HepG2 (cell line): ENCODE data around the gene CUEDC2. TPM values are rescaled to one million over a fixed set of nuclear protein-coding genes. Genes with fewer than 3 reads are reported as not detected.

Experiments used
- CC2D1A ChIP-seq: sonication (generic); formaldehyde crosslinking; IDR thresholded peaks from 2 replicates; pipeline ENCODE4 v1.8.1; 2023; ENCODE audit warnings: mild to moderate bottlenecking, missing genetic modification reagents
- CEBPB ChIP-seq: IDR thresholded peaks from 2 replicates; pipeline ENCODE4 v1.6.1; 2011; ENCODE audit warnings: low read depth, low read length, improper control_type of control experiment, borderline replicate concordance
- FOSL2 ChIP-seq: sonication (generic); formaldehyde crosslinking; IDR thresholded peaks from 2 replicates; pipeline ENCODE4 v1.4.0; 2020; ENCODE audit warnings: missing genetic modification reagents
- IRF2 ChIP-seq: IDR thresholded peaks from 2 replicates; pipeline ENCODE4 v1.6.1; 2018; ENCODE audit warnings: missing genetic modification reagents, missing compliant biosample characterization
- KDM1A ChIP-seq: IDR thresholded peaks from 2 replicates; pipeline ENCODE4 v1.6.1; 2016; ENCODE audit warnings: missing compliant biosample characterization
- MXI1 ChIP-seq: IDR thresholded peaks from 3 replicates; pipeline ENCODE4 v1.6.1; 2012; ENCODE audit warnings: low read depth, low read length, inconsistent platforms, borderline replicate concordance
- NCOA2 ChIP-seq: sonication (generic); formaldehyde crosslinking; IDR thresholded peaks from 2 replicates; pipeline ENCODE4 v1.8.0; 2022; ENCODE audit warnings: inconsistent platforms
- POLR2AphosphoS5 ChIP-seq: IDR thresholded peaks from 2 replicates; pipeline ENCODE4 v1.6.1; 2012; ENCODE audit warnings: low read depth, low read length
- RXRB ChIP-seq: IDR thresholded peaks from 2 replicates; pipeline ENCODE4 v1.6.1; 2016; ENCODE audit warnings: borderline replicate concordance, missing genetic modification reagents, missing compliant biosample characterization
- ZFX ChIP-seq: sonication (generic); formaldehyde crosslinking; IDR thresholded peaks from 2 replicates; pipeline ENCODE4 v1.4.0; 2020; ENCODE audit warnings: mild to moderate bottlenecking, low read depth, missing genetic modification reagents, moderate library complexity
- ZMYM4 ChIP-seq: sonication (generic); formaldehyde crosslinking; IDR thresholded peaks from 2 replicates; pipeline ENCODE4 v1.8.1; 2023; ENCODE audit warnings: mild to moderate bottlenecking, missing genetic modification reagents
- ZNF275 ChIP-seq: sonication (generic); formaldehyde crosslinking; IDR thresholded peaks from 2 replicates; pipeline ENCODE4 v1.8.0; 2022; ENCODE audit warnings: missing genetic modification reagents, mild to moderate bottlenecking, inconsistent platforms, borderline replicate concordance
- ZNF558 ChIP-seq: sonication (generic); formaldehyde crosslinking; IDR thresholded peaks from 2 replicates; pipeline ENCODE4 v1.9.0; 2022; ENCODE audit warnings: mild to moderate bottlenecking, missing genetic modification reagents, borderline replicate concordance
- ZNF589 ChIP-seq: sonication (generic); formaldehyde crosslinking; conservative IDR thresholded peaks from 2 replicates; pipeline ENCODE4 v1.8.0; 2022; ENCODE audit warnings: mild to moderate bottlenecking, moderate library complexity, missing genetic modification reagents
- ZNF644 ChIP-seq: IDR thresholded peaks from 2 replicates; pipeline ENCODE4 v1.6.1; 2016; ENCODE audit warnings: low read depth
- ZNF687 ChIP-seq: sonication (generic); formaldehyde crosslinking; IDR thresholded peaks from 2 replicates; pipeline ENCODE4 v1.5.1; 2020; ENCODE audit warnings: mild to moderate bottlenecking, missing genetic modification reagents, moderate library complexity
- polyA plus RNA-seq, 8 experiments: library from polyadenylated mRNA; depleted of rRNA in 3 of 8; stranded (reverse) in 7 of 8; unstranded in 1 of 8; fragments of >200 nt; fragmentation: Illumina TruSeq in 4 of 8; extraction: Trizol in 4 of 8; gene quantifications; 2 replicates each; pipeline versions ENCODE4 v1.2.1 to v1.2.3, GENCODE V29; 2011 to 2016; ENCODE audit warnings: low read depth in 4 of 8, missing spikeins in 1 of 8, mixed read lengths in 1 of 8; ENCODE audit not compliant: insufficient read depth in 1 of 8
- total RNA-seq, 5 experiments: library from RNA; depleted of rRNA; stranded (reverse); fragments of >200 nt; fragmentation: Illumina TruSeq; extraction: Trizol; gene quantifications; 2 replicates each; pipeline ENCODE4 v1.2.3, GENCODE V29; 2016; ENCODE audit warnings: low read depth in 1 of 5
- TF ChIP-seq, protein P1 (sequence below): sonication (generic); formaldehyde crosslinking; conservative IDR thresholded peaks from 2 replicates; pipeline ENCODE4 v1.4.0; 2020; ENCODE audit warnings: missing genetic modification reagents
- TF ChIP-seq, protein P2 (sequence below): sonication (generic); formaldehyde crosslinking; IDR thresholded peaks from 2 replicates; pipeline ENCODE4 v1.4.0; 2020; ENCODE audit warnings: low read depth, missing genetic modification reagents

The CUEDC2 gene
- total and polyA plus RNA-seq, 2 of the 13 experiments (the other 11 are each of a cell fraction or from before 2014, with no cell fraction given) = 13.1 to 18.4 TPM

GRCh38 chr10:102434394-102435132 is 2.2 kb upstream of the CUEDC2 start (continued):
- TF ChIP-seq RXRB (CRISPR knock-in tag) = peak; percentile 48; the same call in 1 of the 2 replicates
- no peak for TF ChIP-seq CC2D1A
- peak; percentile 75 for TF ChIP-seq ZFX (CRISPR knock-in tag)
- no peak for TF ChIP-seq KDM1A (CRISPR knock-in tag)
- peak; percentile 97 for TF ChIP-seq CEBPB
- TF ChIP-seq POLR2AphosphoS5 = peak; percentile 50; the same call in 1 of the 2 replicates
- TF ChIP-seq ZNF644 (CRISPR knock-in tag) = 0 out of 2 replicates have a peak, but pooled peaks have one; percentile 45
- no peak; the same call in 1 of the 2 replicates for TF ChIP-seq ZNF589 (CRISPR knock-in tag)
- peak; percentile 62; the same call in 1 of the 3 replicates for TF ChIP-seq MXI1
- 0 out of 2 replicates have a peak, but pooled peaks have one; percentile 40 for TF ChIP-seq NCOA2
- TF ChIP-seq ZNF558 (CRISPR knock-in tag) = no peak
- peak; percentile 74 for TF ChIP-seq ZNF687
- TF ChIP-seq ZMYM4 (CRISPR knock-in tag) = peak; percentile 30; the same call in 1 of the 2 replicates
- no peak for TF ChIP-seq ZNF275 (CRISPR knock-in tag)
- TF ChIP-seq, protein P1, sequence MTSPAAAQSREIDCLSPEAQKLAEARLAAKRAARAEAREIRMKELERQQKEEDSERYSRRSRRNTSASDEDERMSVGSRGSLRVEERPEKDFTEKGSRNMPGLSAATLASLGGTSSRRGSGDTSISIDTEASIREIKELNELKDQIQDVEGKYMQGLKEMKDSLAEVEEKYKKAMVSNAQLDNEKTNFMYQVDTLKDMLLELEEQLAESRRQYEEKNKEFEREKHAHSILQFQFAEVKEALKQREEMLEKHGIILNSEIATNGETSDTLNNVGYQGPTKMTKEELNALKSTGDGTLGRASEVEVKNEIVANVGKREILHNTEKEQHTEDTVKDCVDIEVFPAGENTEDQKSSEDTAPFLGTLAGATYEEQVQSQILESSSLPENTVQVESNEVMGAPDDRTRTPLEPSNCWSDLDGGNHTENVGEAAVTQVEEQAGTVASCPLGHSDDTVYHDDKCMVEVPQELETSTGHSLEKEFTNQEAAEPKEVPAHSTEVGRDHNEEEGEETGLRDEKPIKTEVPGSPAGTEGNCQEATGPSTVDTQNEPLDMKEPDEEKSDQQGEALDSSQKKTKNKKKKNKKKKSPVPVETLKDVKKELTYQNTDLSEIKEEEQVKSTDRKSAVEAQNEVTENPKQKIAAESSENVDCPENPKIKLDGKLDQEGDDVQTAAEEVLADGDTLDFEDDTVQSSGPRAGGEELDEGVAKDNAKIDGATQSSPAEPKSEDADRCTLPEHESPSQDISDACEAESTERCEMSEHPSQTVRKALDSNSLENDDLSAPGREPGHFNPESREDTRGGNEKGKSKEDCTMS = no peak
- TF ChIP-seq FOSL2 (CRISPR knock-in tag) = peak; percentile 82
- TF ChIP-seq, protein P2, sequence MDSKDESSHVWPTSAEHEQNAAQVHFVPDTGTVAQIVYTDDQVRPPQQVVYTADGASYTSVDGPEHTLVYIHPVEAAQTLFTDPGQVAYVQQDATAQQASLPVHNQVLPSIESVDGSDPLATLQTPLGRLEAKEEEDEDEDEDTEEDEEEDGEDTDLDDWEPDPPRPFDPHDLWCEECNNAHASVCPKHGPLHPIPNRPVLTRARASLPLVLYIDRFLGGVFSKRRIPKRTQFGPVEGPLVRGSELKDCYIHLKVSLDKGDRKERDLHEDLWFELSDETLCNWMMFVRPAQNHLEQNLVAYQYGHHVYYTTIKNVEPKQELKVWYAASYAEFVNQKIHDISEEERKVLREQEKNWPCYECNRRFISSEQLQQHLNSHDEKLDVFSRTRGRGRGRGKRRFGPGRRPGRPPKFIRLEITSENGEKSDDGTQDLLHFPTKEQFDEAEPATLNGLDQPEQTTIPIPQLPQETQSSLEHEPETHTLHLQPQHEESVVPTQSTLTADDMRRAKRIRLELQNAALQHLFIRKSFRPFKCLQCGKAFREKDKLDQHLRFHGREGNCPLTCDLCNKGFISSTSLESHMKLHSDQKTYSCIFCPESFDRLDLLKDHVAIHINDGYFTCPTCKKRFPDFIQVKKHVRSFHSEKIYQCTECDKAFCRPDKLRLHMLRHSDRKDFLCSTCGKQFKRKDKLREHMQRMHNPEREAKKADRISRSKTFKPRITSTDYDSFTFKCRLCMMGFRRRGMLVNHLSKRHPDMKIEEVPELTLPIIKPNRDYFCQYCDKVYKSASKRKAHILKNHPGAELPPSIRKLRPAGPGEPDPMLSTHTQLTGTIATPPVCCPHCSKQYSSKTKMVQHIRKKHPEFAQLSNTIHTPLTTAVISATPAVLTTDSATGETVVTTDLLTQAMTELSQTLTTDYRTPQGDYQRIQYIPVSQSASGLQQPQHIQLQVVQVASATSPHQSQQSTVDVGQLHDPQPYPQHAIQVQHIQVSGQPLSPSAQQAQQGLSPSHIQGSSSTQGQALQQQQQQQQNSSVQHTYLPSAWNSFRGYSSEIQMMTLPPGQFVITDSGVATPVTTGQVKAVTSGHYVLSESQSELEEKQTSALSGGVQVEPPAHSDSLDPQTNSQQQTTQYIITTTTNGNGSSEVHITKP = peak; percentile 89
- TF ChIP-seq IRF2 = no peak
